Measurements from ENCODE around the gene CC2D1A. TPM values are rescaled to one million over a fixed set of nuclear protein-coding genes. Genes with fewer than 3 reads are reported as not detected.

CC2D1A gene
- total and polyA plus RNA-seq, 2 donors from 2014 or later = 28.8 to 36.9 TPM

GRCh38 chr19:13860679-13861391 is 45.2 kb upstream of the CC2D1A start:
- H3K36me3 ChIP-seq (ENCODE audit: control insufficient read depth in 2 of 3, insufficient read depth in 3 of 3, low read length in 3 of 3) = no peaks in the 10 kb centered on the region
- DNase-seq (no peak), FAIRE-seq (no peak)
- no peaks in the 10 kb centered on the region for H3K9me3 ChIP-seq (ENCODE audit: control insufficient read depth in 2 of 3, insufficient read depth in 1 of 3, low read length in 3 of 3)
- no peaks in the 10 kb centered on the region for H3K27me3 ChIP-seq (ENCODE audit: control insufficient read depth, insufficient read depth, low read length)
- peak overlapping the region in 1 of 2 donors; percentile 9 for H3K27ac ChIP-seq (ENCODE audit: low read depth in 2 of 2, low read length in 2 of 2)
- TF ChIP-seq CTCF (IDR thresholded peaks at IDR 0.05; ENCODE audit: borderline replicate concordance, extremely low read depth, insufficient read depth) = no peak
- no peak overlapping the region for H3K9ac ChIP-seq (ENCODE audit: low read length in 3 of 3)
- peaks cover 0 to 11% (median 7%) of the 10 kb centered on the region in 3 donors for H3K4me1 ChIP-seq (ENCODE audit: control insufficient read depth in 2 of 3, insufficient read depth in 2 of 3, low read depth in 1 of 3, low read length in 3 of 3)
- no peak overlapping the region for H3K4me3 ChIP-seq (ENCODE audit: low read length in 3 of 3)
- intact Hi-C loops (cut with DNase I) = loop anchor here (10.0 kb wide), 2 partner anchors 86 to 256 kb away; partner anchors contain the start of gene C19orf53

GRCh38 chr19:13861392-13861713 is 44.6 kb upstream of the CC2D1A start:
- intact Hi-C loops (cut with DNase I) = loop anchor here (10.0 kb wide), 2 partner anchors 87 to 257 kb away; partner anchors contain the start of gene C19orf53
- Histone ChIP-seq H3K36me3 (ENCODE audit: control insufficient read depth in 2 of 3, insufficient read depth in 3 of 3, low read length in 3 of 3) (no peaks in the 10 kb centered on the region), H3K4me1 (ENCODE audit: control insufficient read depth in 2 of 3, insufficient read depth in 2 of 3, low read depth in 1 of 3, low read length in 3 of 3) (peaks cover 0 to 16% (median 7%) of the 10 kb centered on the region in 3 donors), H3K9ac (ENCODE audit: low read length in 3 of 3) (peak overlapping the region in 2 of 3 donors; percentile 24 to 86), H3K27me3 (ENCODE audit: control insufficient read depth, insufficient read depth, low read length) (no peaks in the 10 kb centered on the region), H3K27ac (ENCODE audit: low read depth in 2 of 2, low read length in 2 of 2) (peak overlapping the region; percentile 80 to 94), H3K9me3 (ENCODE audit: control insufficient read depth in 2 of 3, insufficient read depth in 1 of 3, low read length in 3 of 3) (no peaks in the 10 kb centered on the region), H3K4me3 (ENCODE audit: low read length in 3 of 3) (peak overlapping the region in 1 of 3 donors; percentile 65)
- FAIRE-seq (no peak), DNase-seq (peak in 1 of 5 donors; percentile 69)
- no peak for TF ChIP-seq CTCF (IDR thresholded peaks at IDR 0.05; ENCODE audit: borderline replicate concordance, extremely low read depth, insufficient read depth)

GRCh38 chr19:13861714-13862531 is 44.1 kb upstream of the CC2D1A start:
- peaks cover 0 to 18% (median 7%) of the 10 kb centered on the region in 3 donors for H3K4me1 ChIP-seq (ENCODE audit: control insufficient read depth in 2 of 3, insufficient read depth in 2 of 3, low read depth in 1 of 3, low read length in 3 of 3)
- H3K27ac ChIP-seq (ENCODE audit: low read depth in 2 of 2, low read length in 2 of 2) = peak overlapping the region; percentile 80 to 94
- intact Hi-C loops (cut with DNase I) = loop anchor here (10.0 kb wide), 2 partner anchors 87 to 257 kb away; partner anchors contain the start of gene C19orf53
- DNase-seq (peak; percentile 95 to 97 (median 97)), FAIRE-seq (no peak)
- H3K4me3 ChIP-seq (ENCODE audit: low read length in 3 of 3) = peak overlapping the region; percentile 48 to 65 (median 60)
- no peaks in the 10 kb centered on the region for H3K27me3 ChIP-seq (ENCODE audit: control insufficient read depth, insufficient read depth, low read length)
- no peaks in the 10 kb centered on the region for H3K9me3 ChIP-seq (ENCODE audit: control insufficient read depth in 2 of 3, insufficient read depth in 1 of 3, low read length in 3 of 3)
- peak; percentile 100 for TF ChIP-seq CTCF (IDR thresholded peaks at IDR 0.05; ENCODE audit: borderline replicate concordance, extremely low read depth, insufficient read depth)
- peak overlapping the region in 2 of 3 donors; percentile 73 to 86 for H3K9ac ChIP-seq (ENCODE audit: low read length in 3 of 3)
- no peaks in the 10 kb centered on the region for H3K36me3 ChIP-seq (ENCODE audit: control insufficient read depth in 2 of 3, insufficient read depth in 3 of 3, low read length in 3 of 3)

Data from kidney (tissue), 14 donors.